GM12872 (cell line): ENCODE measurements around the gene ATP8B3.

Source experiments
- TF ChIP-seq, protein P1 (sequence below): IDR thresholded peaks from 3 replicates; pipeline ENCODE4 v1.5.1; 2011; ENCODE audit warnings: low read depth, mild to moderate bottlenecking, low read length, moderate library complexity; ENCODE audit not compliant: insufficient read depth

Gene ATP8B3

DNA sequence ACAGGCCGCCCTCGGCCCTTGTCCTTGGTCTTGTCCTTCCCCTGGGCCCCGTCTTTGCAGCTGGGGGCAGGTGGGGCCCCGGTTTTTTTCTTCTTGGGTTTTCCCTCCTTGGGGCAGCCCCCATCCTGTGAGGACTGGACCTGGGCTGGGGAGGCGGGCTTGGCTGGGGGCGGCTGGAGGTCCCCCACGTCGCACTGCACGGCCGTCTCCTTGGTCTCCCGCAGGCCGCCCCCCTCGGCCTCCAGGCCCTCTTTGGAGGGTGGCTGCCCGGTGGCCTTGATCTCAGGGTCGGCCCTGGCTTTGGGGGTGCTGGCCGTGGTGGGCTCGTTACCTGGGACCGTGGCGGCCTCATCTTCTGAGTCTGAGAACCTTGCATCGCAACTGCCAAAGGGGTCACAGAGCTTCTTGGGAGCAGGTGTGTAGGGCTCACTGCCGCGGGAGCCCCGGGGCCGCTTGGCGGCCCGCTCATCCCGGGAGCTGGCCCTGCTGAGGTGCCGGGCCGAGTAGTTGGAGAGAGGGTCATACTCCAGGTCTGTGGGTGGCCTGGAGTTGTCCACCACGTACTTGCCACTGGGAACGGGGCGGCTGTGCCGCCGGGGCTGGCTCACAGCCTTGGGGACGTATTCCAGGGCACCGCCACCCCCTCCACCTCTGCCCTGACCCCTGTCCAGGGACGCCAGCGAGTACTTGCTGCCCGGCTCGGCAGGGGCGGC is 15.6 kb upstream of the ATP8B3 start:
- TF ChIP-seq, protein P1, sequence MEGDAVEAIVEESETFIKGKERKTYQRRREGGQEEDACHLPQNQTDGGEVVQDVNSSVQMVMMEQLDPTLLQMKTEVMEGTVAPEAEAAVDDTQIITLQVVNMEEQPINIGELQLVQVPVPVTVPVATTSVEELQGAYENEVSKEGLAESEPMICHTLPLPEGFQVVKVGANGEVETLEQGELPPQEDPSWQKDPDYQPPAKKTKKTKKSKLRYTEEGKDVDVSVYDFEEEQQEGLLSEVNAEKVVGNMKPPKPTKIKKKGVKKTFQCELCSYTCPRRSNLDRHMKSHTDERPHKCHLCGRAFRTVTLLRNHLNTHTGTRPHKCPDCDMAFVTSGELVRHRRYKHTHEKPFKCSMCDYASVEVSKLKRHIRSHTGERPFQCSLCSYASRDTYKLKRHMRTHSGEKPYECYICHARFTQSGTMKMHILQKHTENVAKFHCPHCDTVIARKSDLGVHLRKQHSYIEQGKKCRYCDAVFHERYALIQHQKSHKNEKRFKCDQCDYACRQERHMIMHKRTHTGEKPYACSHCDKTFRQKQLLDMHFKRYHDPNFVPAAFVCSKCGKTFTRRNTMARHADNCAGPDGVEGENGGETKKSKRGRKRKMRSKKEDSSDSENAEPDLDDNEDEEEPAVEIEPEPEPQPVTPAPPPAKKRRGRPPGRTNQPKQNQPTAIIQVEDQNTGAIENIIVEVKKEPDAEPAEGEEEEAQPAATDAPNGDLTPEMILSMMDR = no peak

DNA sequence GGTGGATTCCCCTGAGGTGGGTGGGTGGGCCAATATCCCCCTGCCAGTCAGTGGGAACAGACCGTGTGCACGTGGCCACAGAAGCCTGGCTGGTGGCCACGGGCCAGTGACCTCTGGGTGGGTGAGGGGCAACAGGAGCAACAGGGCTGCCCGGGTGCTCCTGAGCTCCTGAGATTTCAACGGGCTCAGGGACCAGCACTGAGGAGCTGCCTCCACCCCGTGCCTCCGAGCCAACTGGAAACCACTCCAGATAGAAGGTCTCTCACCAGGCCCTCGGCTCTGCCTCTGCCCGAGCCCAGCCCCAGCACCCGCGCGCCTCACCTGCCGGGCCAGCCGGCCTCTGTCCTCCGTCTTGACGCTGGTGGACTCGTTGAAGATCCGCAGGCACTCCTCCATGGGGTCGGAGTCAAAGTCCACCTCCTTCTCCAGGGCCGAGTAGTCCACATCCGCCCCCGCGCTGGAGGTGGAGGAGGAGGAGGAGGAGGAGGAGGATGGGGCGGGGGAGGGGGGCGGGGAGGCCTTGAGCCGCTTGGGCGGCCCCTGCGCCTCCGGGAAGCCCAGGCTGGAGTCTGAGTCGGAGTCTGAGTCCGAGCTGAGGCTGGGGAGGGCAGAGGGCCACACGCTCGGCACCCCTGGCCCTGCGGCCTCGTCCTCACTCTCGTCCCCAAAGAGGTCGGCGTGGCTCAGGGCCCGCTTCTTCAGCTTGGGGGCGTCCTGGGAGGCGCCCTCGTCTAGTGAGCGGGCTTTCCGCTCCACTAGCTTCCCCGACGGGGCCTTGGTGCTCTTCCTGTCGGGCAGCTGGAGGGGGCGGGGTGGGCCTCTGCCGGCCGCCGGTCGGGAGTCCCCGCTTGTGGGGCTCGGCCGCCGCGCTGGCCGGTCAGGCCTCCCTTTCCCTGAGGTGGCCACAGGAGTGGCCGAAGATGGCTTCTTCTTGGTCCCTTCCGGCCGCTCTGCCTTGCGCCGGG is 14.8 kb upstream of the ATP8B3 start:
- TF ChIP-seq, protein P1 = no peak

DNA sequence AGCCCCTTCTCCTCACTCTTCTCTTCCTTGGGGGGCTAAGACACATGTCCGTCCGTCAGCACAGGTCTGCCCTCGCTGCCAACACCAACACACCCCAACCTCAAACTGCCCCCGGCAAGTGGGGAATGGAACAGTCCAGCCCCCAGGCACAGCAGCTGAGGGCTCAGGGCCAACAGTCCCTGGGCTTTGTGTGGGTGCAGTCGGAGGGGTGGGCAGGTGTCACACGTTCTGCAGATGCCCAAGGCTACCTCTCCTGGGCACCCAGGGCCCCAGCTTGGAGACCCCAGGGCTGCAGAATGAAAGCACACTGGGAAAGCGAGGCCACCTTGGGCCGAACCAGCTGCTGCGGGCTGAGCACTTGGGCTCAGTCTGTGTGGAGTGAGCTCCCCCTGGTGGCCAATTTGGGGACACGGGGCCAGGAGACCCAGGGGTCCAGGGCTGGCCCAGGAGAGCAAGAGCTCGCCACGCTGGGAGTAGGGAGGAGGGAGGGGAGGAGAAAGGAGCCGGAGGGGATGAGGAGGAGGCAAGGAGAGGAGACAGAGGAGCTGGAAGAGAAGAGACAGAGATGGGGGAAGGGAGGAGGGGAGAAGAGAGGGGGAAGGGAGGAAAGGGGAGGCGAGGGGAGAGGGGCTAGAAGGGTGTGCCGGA is 14.0 kb upstream of the ATP8B3 start:
- TF ChIP-seq, protein P1 = peak; percentile 92

DNA sequence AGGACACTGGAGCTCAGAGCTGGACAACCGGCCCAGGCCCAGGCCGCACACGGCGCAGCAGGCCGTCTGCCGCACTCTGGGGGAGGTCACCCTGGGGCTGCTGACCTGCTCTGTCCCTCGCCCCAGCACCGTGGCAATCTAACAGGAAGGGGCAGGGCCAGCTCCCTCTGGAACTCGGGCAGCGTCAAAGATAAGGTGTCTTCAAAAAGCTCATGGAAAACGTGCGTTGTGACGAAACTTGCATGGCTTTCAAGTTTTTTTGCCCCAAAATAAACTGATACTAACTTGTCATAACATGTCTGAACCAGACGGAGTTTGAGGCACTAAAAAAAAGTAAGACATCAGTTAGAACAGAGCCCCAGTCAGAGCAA is 12.2 kb upstream of the ATP8B3 start:
- TF ChIP-seq, protein P1 = no peak

DNA sequence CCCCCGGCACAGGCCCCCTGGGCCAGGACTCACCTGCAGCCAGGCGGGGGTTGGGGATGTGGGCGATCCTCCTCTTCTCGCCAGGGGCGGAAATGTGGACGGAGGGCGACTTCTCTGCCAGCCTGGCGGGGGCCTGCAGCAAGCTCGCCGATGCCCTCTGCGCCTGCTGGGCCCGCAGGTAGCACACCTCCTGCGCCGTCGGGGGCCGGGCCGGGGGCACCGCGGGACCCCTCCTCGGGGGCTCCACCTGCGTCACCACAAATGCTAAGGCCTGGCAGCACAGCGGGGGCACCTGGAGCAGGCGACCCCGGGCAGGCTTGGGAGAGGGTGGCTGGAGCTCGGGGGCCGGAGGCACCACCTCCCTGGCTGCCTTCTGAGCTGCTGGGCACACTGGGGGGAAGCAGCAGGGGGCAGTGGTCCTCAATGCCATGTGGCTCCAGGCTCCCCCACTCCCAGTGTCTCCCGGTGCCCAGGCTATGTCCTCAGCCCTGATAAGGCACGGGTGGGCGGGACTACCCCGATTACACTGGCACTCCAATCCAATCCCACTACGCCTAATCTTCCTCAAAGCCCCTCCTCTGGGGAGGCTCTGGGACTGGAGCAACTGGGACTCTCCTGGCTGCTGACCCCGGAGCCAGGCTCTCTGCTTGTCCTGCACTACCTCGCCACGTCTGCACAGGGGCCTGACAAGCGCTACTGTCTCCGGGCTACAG is 11.6 kb upstream of the ATP8B3 start:
- TF ChIP-seq, protein P1 = no peak

DNA sequence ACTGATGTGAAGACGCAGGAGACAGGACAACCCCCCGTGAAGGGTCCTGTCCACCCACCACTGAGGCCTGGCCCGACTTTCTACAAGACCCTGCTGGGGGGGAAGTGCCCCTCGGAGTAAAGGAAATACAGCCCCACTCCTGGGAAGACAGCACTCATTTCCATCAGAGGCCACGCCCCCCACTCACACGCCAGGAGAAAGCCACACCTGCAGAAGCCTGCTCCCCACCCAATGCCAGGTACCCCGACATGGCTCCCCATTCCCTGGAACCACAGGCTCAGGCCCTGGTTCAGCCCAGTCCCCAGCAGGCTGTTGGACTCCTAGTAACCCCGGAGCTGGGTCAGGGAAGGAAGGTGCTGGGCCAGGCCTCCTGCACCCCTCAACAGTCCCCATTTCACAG is 10.9 kb upstream of the ATP8B3 start:
- TF ChIP-seq, protein P1 = no peak
